H1 (cell line): ENCODE data around the gene CCDC86. TPM values are rescaled to one million over a fixed set of nuclear protein-coding genes. Genes with fewer than 3 reads are reported as not detected.

ENCODE experiments used
- CBX8 ChIP-seq: fragments of 300-800, 300-1000 bp; sonication (generic); IDR thresholded peaks from 2 replicates; pipeline ENCODE4 v1.7.1; 2016; ENCODE audit warnings: low read depth, low read length, borderline replicate concordance
- CEBPB ChIP-seq: IDR thresholded peaks from 2 replicates; pipeline ENCODE4 v1.6.1; 2012; ENCODE audit warnings: low read depth, low read length
- CHD2 ChIP-seq: IDR thresholded peaks from 2 replicates; pipeline ENCODE4 v1.6.1; 2012; ENCODE audit warnings: low read length, improper control_type of control experiment
- HDAC2 ChIP-seq, 2 experiments: fragments of 300-600 bp in 1 of 2; sonication (generic) in 1 of 2; IDR thresholded peaks; 2 replicates each; pipeline ENCODE4 v1.6.1; 2011 to 2012; ENCODE audit warnings: low read depth in 2 of 2, low read length in 2 of 2, mild to moderate bottlenecking in 2 of 2, moderate library complexity in 2 of 2, borderline replicate concordance in 1 of 2, inconsistent platforms in 1 of 2
- NANOG ChIP-seq: IDR thresholded peaks from 2 replicates; pipeline ENCODE4 v1.6.1; 2011; ENCODE audit warnings: low read length, low read depth, mild to moderate bottlenecking, inconsistent platforms; ENCODE audit not compliant: insufficient read depth, poor library complexity, severe bottlenecking
- NRF1 ChIP-seq: IDR thresholded peaks from 2 replicates; pipeline ENCODE4 v1.6.1; 2011; ENCODE audit warnings: mild to moderate bottlenecking, low read depth, low read length, improper control_type of control experiment
- PHF8 ChIP-seq: fragments of 200-600 bp; sonication (generic); conservative IDR thresholded peaks from 2 replicates; pipeline ENCODE4 v1.7.1; 2012; ENCODE audit warnings: low read depth, mild to moderate bottlenecking, inconsistent platforms, low read length, moderate library complexity
- SIRT6 ChIP-seq: IDR thresholded peaks from one replicate; pipeline ENCODE4 v1.7.1; 2012; ENCODE audit warnings: low read length, inconsistent platforms
- SIX5 ChIP-seq: IDR thresholded peaks from 2 replicates; pipeline ENCODE4 v1.6.1; 2011; ENCODE audit warnings: mild to moderate bottlenecking, low read depth, low read length
- SP2 ChIP-seq: IDR thresholded peaks from 2 replicates; pipeline ENCODE4 v1.6.1; 2012; ENCODE audit warnings: mild to moderate bottlenecking, low read length, inconsistent platforms
- TBP ChIP-seq: IDR thresholded peaks from 2 replicates; pipeline ENCODE4 v1.6.1; 2011; ENCODE audit warnings: low read depth, low read length, improper control_type of control experiment
- polyA plus RNA-seq, 7 experiments: library from polyadenylated mRNA; depleted of rRNA in 3 of 7; stranded (reverse) in 5 of 7; unstranded in 2 of 7; fragments of >200 nt in 5 of 7; fragments of 200-250 nt in 2 of 7; gene quantifications; 1 replicate in 5 of 7; 2 replicates in 1 of 7; 4 replicates in 1 of 7; pipeline versions ENCODE4 v1.2.1 to v1.2.3, GENCODE V29; 2011 to 2013; ENCODE audit warnings: missing spikeins in 2 of 7, mixed read lengths in 2 of 7
- total RNA-seq: library from RNA; stranded (reverse); fragmentation: NEBNext Ultra II Directional; extraction: Animal tissue kit (Norgen Biotek cat#: 25700); gene quantifications from 2 replicates; pipeline ENCODE4 v1.2.1, GENCODE V29; 2021
- TF ChIP-seq, protein P1 (sequence below): IDR thresholded peaks from 2 replicates; pipeline ENCODE4 v1.6.1; 2011; ENCODE audit warnings: low read depth, mild to moderate bottlenecking, low read length; ENCODE audit not compliant: insufficient read depth
- TF ChIP-seq, protein P2 (sequence below): IDR thresholded peaks from 2 replicates; pipeline ENCODE4 v1.6.1; 2012; ENCODE audit warnings: low read length, inconsistent platforms

The CCDC86 gene
- total and polyA plus RNA-seq, 2 of the 8 experiments (the other 6 are each of a cell fraction or from before 2014, with no cell fraction given), result 37.7 to 76.4 TPM

DNA sequence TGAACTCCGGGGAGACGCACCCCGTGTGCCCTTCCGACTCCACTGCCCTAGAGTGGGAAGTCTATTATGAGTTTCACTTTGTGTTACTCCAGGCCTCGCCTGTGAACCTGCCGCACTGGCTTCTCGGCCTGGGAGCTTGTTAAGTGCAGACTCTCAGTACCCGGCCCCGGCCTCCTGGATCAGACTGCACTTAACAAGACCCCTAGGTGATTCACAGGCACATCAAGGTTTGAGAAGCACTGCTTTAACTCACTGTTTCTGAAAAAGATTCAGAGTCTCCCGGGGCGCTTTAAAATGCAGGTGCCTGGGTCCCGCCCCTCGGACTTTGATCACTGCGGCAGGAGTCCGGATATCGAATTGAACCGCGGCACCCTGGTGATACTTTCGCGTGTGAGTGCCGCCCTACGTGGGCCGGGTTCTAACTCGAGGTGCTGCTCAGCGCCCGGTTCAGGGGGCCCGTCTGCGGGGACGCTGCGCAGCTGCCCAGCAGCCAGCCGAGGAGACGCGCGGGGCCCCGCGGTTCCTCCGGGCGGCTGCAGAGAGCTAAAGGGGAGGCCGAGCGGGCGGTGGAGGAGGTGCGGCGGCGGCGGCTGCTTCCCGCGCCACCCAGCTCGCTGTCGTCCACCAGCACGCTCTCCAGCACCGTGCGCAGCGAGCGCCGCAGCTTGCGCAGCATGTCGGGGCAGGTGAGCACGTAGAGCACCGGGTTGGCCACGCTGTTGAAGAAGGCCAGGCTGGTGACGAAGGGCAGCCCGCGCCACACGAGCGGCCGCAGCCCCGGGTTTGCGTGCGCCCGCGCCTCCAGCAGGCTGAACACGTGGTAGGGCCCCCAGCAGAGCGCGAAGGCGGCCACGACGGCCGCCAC lies 10.4 kb downstream of the CCDC86 start (continued):
- TF ChIP-seq NANOG, result no peak
- TF ChIP-seq HDAC2 (IDR thresholded peaks at IDR 0.05; ENCODE audit: borderline replicate concordance in 1 of 2, low read depth in 2 of 2, low read length in 2 of 2), result 0 out of 4 replicates have a peak, but pooled peaks of 1 of the 2 experiments have one; percentile 40
- TF ChIP-seq, protein P1, sequence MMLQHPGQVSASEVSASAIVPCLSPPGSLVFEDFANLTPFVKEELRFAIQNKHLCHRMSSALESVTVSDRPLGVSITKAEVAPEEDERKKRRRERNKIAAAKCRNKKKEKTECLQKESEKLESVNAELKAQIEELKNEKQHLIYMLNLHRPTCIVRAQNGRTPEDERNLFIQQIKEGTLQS, result no peak
- no peak for TF ChIP-seq SIRT6
- TF ChIP-seq SIX5, result no peak
- no peak for TF ChIP-seq TBP
- TF ChIP-seq CHD2, result no peak
- TF ChIP-seq CBX8, result no peak
- no peak for TF ChIP-seq NRF1
- TF ChIP-seq PHF8, result no peak
- no peak for TF ChIP-seq CEBPB
- TF ChIP-seq SP2, result no peak
- TF ChIP-seq, protein P2, sequence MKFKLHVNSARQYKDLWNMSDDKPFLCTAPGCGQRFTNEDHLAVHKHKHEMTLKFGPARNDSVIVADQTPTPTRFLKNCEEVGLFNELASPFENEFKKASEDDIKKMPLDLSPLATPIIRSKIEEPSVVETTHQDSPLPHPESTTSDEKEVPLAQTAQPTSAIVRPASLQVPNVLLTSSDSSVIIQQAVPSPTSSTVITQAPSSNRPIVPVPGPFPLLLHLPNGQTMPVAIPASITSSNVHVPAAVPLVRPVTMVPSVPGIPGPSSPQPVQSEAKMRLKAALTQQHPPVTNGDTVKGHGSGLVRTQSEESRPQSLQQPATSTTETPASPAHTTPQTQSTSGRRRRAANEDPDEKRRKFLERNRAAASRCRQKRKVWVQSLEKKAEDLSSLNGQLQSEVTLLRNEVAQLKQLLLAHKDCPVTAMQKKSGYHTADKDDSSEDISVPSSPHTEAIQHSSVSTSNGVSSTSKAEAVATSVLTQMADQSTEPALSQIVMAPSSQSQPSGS, result no peak
